Muscle layer of colon (tissue), 2 donors: ENCODE results near the gene PMAIP1.

ENCODE experiments used
- H3K27ac ChIP-seq: one replicate; pipeline ENCODE4 v1.7.0; 2013; ENCODE audit warnings: low read depth, mild to moderate bottlenecking, low read length, moderate library complexity
- H3K27me3 ChIP-seq, 2 donors: one replicate each; pipeline ENCODE4 v1.7.0; 2013; ENCODE audit warnings: low read length in 2 of 2, mild to moderate bottlenecking in 2 of 2; ENCODE audit not compliant: insufficient read depth in 2 of 2, control insufficient read depth in 1 of 2
- H3K36me3 ChIP-seq: one replicate; pipeline ENCODE4 v1.7.0; 2013; ENCODE audit warnings: mild to moderate bottlenecking, low read length; ENCODE audit not compliant: insufficient read depth
- H3K4me1 ChIP-seq: one replicate; pipeline ENCODE4 v1.7.0; 2013; ENCODE audit warnings: mild to moderate bottlenecking, low read length; ENCODE audit not compliant: insufficient read depth
- H3K4me3 ChIP-seq, 2 donors: one replicate each; pipeline ENCODE4 v1.7.0; 2013; ENCODE audit warnings: low read length in 2 of 2, low read depth in 1 of 2, mild to moderate bottlenecking in 1 of 2, moderate library complexity in 1 of 2
- H3K9ac ChIP-seq: one replicate; pipeline ENCODE4 v1.7.0; 2013; ENCODE audit warnings: low read length
- H3K9me3 ChIP-seq: one replicate; pipeline ENCODE4 v1.7.0; 2013; ENCODE audit warnings: mild to moderate bottlenecking, low read length
- donor health status: abdominal sarcoma.
- donor health status: Adenocarcinoma of cecum.

PMAIP1 gene

GRCh38 chr18:59918997-59919396, 19.2 kb downstream of the PMAIP1 start:
- Histone ChIP-seq H3K4me1 (no peaks in the 10 kb centered on the region), H3K27ac (no peak overlapping the region), H3K9ac (no peak overlapping the region), H3K27me3 (no peaks in the 10 kb centered on the region), H3K4me3 (no peak overlapping the region), H3K36me3 (no peaks in the 10 kb centered on the region), H3K9me3 (no peaks in the 10 kb centered on the region)

GRCh38 chr18:59921384-59921891, 21.6 kb downstream of the PMAIP1 start:
- Histone ChIP-seq H3K36me3 (no peaks in the 10 kb centered on the region), H3K9ac (no peak overlapping the region), H3K4me3 (no peak overlapping the region), H3K27ac (no peak overlapping the region), H3K4me1 (no peaks in the 10 kb centered on the region), H3K27me3 (no peaks in the 10 kb centered on the region), H3K9me3 (no peaks in the 10 kb centered on the region)

GRCh38 chr18:59923539-59924196, 23.9 kb downstream of the PMAIP1 start:
- Histone ChIP-seq H3K9ac (no peak overlapping the region), H3K9me3 (no peaks in the 10 kb centered on the region), H3K4me1 (no peaks in the 10 kb centered on the region), H3K4me3 (no peak overlapping the region), H3K27me3 (no peaks in the 10 kb centered on the region), H3K27ac (no peak overlapping the region), H3K36me3 (no peaks in the 10 kb centered on the region)

- Histone ChIP-seq H3K9ac (no peak overlapping the region), H3K4me1 (no peaks in the 10 kb centered on the region), H3K9me3 (no peaks in the 10 kb centered on the region), H3K27me3 (no peaks in the 10 kb centered on the region), H3K36me3 (no peaks in the 10 kb centered on the region), H3K4me3 (no peak overlapping the region), H3K27ac (no peak overlapping the region)
These were observed 26.3 kb downstream of the PMAIP1 start for GRCh38 chr18:59926131-59926530.

GRCh38 chr18:59927246-59927825, 27.5 kb downstream of the PMAIP1 start:
- Histone ChIP-seq H3K4me1 (no peaks in the 10 kb centered on the region), H3K4me3 (no peak overlapping the region), H3K9ac (no peak overlapping the region), H3K27ac (no peak overlapping the region), H3K36me3 (no peaks in the 10 kb centered on the region), H3K27me3 (no peaks in the 10 kb centered on the region), H3K9me3 (no peaks in the 10 kb centered on the region)

- H3K27me3 ChIP-seq = no peaks in the 10 kb centered on the region
- H3K9me3 ChIP-seq = no peaks in the 10 kb centered on the region
- H3K4me1 ChIP-seq = no peaks in the 10 kb centered on the region
- H3K9ac ChIP-seq = no peak overlapping the region
- H3K27ac ChIP-seq = no peak overlapping the region
- no peaks in the 10 kb centered on the region for H3K36me3 ChIP-seq
- no peak overlapping the region for H3K4me3 ChIP-seq
These were observed 28.4 kb downstream of the PMAIP1 start for GRCh38 chr18:59928201-59928600.

GRCh38 chr18:59929621-59930295, 30.0 kb downstream of the PMAIP1 start:
- Histone ChIP-seq H3K36me3 (no peaks in the 10 kb centered on the region), H3K9ac (no peak overlapping the region), H3K27me3 (no peaks in the 10 kb centered on the region), H3K27ac (no peak overlapping the region), H3K4me3 (no peak overlapping the region), H3K4me1 (no peaks in the 10 kb centered on the region), H3K9me3 (no peaks in the 10 kb centered on the region)

- Histone ChIP-seq H3K4me3 (no peak overlapping the region), H3K27me3 (no peaks in the 10 kb centered on the region), H3K27ac (no peak overlapping the region), H3K4me1 (no peaks in the 10 kb centered on the region), H3K9ac (no peak overlapping the region), H3K9me3 (no peaks in the 10 kb centered on the region), H3K36me3 (no peaks in the 10 kb centered on the region)
These were observed 32.6 kb downstream of the PMAIP1 start for GRCh38 chr18:59932401-59932800.

- no peaks in the 10 kb centered on the region for H3K27me3 ChIP-seq
- H3K4me1 ChIP-seq = no peaks in the 10 kb centered on the region
- no peak overlapping the region for H3K4me3 ChIP-seq
- H3K9ac ChIP-seq = no peak overlapping the region
- H3K36me3 ChIP-seq = no peaks in the 10 kb centered on the region
- H3K9me3 ChIP-seq = no peaks in the 10 kb centered on the region
- H3K27ac ChIP-seq = no peak overlapping the region
These were observed 38.9 kb downstream of the PMAIP1 start for GRCh38 chr18:59938676-59939075.

- Histone ChIP-seq H3K27me3 (no peaks in the 10 kb centered on the region), H3K27ac (no peak overlapping the region), H3K4me1 (no peaks in the 10 kb centered on the region), H3K36me3 (no peaks in the 10 kb centered on the region), H3K4me3 (no peak overlapping the region), H3K9ac (no peak overlapping the region), H3K9me3 (no peaks in the 10 kb centered on the region)
These were observed 39.3 kb downstream of the PMAIP1 start for GRCh38 chr18:59939127-59939526.

- Histone ChIP-seq H3K4me3 (no peak overlapping the region), H3K9me3 (no peaks in the 10 kb centered on the region), H3K9ac (no peak overlapping the region), H3K36me3 (no peaks in the 10 kb centered on the region), H3K4me1 (no peaks in the 10 kb centered on the region), H3K27me3 (no peaks in the 10 kb centered on the region), H3K27ac (no peak overlapping the region)
These were observed 40.3 kb downstream of the PMAIP1 start for GRCh38 chr18:59940068-59940467.
